Neural crest cell (in vitro differentiated cells): ENCODE measurements around the gene CTNS. TPM values are rescaled to one million over a fixed set of nuclear protein-coding genes. Genes with fewer than 3 reads are reported as not detected.

ENCODE experiments used
- DNase-seq: peaks from one replicate; pipeline ENCODE4 v3.0.0; 2021; ENCODE audit warnings: low read depth, mixed read lengths, low spot score
- H3K27ac Mint-ChIP-seq: one replicate; pipeline ENCODE4 v1.8.0; 2021; ENCODE audit warnings: mild to moderate bottlenecking, mixed read lengths; ENCODE audit not compliant: unreplicated experiment
- H3K27me3 Mint-ChIP-seq: 2 replicates; pipeline ENCODE4 v1.8.0; 2021; ENCODE audit warnings: low read depth, mild to moderate bottlenecking, mixed read lengths
- H3K36me3 Mint-ChIP-seq: 2 replicates; pipeline ENCODE4 v1.8.0; 2021; ENCODE audit warnings: low read depth, mild to moderate bottlenecking, mixed read lengths
- H3K4me1 Mint-ChIP-seq: 2 replicates; pipeline ENCODE4 v1.8.0; 2021; ENCODE audit warnings: mixed read lengths
- H3K4me3 Mint-ChIP-seq: one replicate; pipeline ENCODE4 v1.8.0; 2021; ENCODE audit warnings: mild to moderate bottlenecking, mixed read lengths
- H3K9me3 Mint-ChIP-seq: 2 replicates; pipeline ENCODE4 v1.8.0; 2021; ENCODE audit warnings: mixed read lengths
- total RNA-seq: library from RNA; stranded (reverse); gene quantifications from 2 replicates; pipeline ENCODE4 v1.2.1, GENCODE V29; 2021
- TF ChIP-seq, protein P1 (sequence below): fragments of 200-600 bp; sonication (generic); conservative IDR thresholded peaks from 2 replicates; pipeline ENCODE4 v1.5.0; 2021; ENCODE audit warnings: antibody characterized with exemption, mild to moderate bottlenecking

The CTNS gene
- total RNA-seq, 1 donor from 2014 or later: 17.4 TPM

DNA sequence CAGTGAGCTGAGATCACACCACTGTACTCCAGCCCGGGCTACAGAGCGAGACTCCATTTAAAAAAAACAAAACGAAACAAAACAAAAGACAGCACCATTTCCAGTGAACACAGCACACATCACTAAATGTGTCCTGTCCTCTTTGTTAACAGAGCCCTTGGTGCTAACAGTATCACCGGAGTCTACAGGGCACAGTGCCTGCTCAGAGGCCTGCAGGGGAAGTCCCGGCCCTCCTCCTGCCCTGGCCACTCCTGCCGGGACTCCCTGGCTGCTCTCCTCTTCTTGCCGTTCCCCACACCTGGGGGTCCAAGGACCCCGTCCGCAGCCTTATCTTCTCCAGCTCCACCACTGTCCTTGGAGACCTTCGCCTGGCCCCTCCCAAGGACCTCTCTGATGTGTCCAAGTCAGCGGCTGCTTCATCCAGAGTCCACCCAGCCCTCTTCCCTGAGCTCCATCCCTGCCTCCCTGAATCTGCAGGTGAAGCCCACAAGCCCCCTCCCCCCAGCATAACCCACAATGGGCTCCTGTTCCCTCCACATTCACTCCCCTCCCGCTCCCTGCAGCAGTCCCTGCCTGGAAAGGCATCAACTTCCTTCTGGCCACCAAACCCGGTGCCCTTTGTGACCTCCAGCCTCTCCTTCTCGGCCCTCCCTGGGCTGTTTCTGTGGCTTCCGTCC, 35.9 kb upstream of the CTNS start:
- Mint-ChIP-seq H3K9me3 (no peaks in the 10 kb centered on the region), H3K4me1 (no peaks in the 10 kb centered on the region), H3K27me3 (no peaks in the 10 kb centered on the region), H3K36me3 (peaks cover 8% of the 10 kb centered on the region), H3K27ac (no peak overlapping the region), H3K4me3 (no peak overlapping the region)
- TF ChIP-seq, protein P1, sequence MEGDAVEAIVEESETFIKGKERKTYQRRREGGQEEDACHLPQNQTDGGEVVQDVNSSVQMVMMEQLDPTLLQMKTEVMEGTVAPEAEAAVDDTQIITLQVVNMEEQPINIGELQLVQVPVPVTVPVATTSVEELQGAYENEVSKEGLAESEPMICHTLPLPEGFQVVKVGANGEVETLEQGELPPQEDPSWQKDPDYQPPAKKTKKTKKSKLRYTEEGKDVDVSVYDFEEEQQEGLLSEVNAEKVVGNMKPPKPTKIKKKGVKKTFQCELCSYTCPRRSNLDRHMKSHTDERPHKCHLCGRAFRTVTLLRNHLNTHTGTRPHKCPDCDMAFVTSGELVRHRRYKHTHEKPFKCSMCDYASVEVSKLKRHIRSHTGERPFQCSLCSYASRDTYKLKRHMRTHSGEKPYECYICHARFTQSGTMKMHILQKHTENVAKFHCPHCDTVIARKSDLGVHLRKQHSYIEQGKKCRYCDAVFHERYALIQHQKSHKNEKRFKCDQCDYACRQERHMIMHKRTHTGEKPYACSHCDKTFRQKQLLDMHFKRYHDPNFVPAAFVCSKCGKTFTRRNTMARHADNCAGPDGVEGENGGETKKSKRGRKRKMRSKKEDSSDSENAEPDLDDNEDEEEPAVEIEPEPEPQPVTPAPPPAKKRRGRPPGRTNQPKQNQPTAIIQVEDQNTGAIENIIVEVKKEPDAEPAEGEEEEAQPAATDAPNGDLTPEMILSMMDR: no peak
- no peak for DNase-seq

DNA sequence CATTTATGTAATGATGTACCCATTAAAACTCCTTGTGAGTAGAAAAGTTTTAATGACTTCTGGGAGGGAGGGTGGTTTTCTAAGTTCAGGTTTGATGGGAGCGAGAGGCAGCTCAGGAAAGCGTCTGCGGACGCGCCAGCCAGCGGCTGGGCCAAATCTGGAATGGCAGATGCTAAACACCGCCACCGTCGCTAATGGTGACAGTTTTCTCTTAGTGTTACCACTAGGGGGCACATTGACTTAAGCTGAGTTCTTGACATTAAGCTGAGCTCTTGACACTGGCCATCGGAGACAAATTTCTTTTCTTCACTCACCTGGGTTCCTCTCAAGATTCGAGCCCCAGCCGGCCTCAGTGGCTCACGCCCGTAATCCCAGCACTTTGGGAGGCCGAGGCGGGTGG, 34.1 kb upstream of the CTNS start:
- DNase-seq: no peak
- TF ChIP-seq, protein P1: peak; percentile 56
- H3K9me3 Mint-ChIP-seq: no peaks in the 10 kb centered on the region

DNA sequence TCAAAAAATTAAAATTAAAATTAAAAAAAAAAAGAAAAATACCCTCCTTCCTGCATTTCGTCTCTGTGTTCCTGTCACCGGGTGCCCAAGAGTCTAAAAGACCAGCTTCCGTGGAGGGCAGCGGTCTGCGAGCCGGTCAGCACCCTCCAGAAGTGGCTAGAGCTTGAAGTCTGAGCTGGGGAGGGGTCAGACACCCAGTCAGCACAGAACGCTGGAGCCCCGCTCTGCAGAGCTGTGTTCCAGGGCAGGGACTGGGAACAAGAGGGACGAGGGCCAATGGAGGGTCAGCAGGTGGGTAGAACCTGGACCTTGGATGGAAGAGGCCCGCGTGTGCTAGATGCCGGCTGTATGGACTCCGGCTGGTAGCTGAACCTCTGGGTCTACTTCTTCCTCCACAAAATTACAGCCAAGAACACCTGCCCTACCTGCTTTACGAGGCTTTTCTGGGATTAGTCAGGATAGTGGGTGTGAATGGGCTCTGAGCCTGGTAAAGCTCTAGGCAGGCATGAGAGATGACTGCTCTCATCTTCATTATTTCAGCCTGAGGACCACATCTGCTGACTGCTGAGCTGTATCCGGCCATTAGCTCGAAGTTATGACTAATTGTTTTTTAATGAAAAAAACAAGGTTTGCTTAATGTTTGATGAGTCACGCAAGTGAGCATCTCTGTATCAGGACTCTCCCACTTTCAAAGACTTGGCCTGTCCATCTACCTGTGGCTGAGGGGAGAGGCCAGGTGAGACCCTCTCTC, 33.3 kb upstream of the CTNS start:
- Mint-ChIP-seq H3K36me3 (peaks cover 10% of the 10 kb centered on the region), H3K27me3 (no peaks in the 10 kb centered on the region), H3K27ac (no peak overlapping the region), H3K4me3 (no peak overlapping the region), H3K9me3 (no peaks in the 10 kb centered on the region), H3K4me1 (no peaks in the 10 kb centered on the region)
- TF ChIP-seq, protein P1: no peak
- no peak for DNase-seq

More for the DNA sequence above, 34.1 kb upstream of the CTNS start:
- no peaks in the 10 kb centered on the region for H3K27me3 Mint-ChIP-seq
- H3K36me3 Mint-ChIP-seq: peaks cover 8% of the 10 kb centered on the region
- H3K27ac Mint-ChIP-seq: no peak overlapping the region
- no peaks in the 10 kb centered on the region for H3K4me1 Mint-ChIP-seq
- no peak overlapping the region for H3K4me3 Mint-ChIP-seq

DNA sequence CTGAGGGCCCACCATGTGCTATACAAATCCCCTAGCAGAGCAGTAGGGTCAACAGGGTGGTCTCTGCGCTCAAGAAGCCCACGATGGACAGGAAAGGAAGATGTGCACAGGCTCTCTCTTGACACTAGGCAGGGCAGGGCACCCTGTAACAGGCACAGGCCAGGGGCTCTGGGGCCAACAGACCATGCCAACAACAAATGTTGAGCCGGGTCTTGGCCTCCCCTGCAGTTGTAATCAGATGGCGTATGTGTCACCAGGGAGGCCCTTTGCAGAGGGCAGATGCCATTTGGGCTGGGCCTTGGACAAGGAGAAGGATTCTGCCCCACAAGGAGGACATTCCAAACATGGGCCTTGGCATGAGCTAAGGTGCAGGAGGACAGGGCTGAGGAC, 32.7 kb upstream of the CTNS start:
- peaks cover 13% of the 10 kb centered on the region for H3K36me3 Mint-ChIP-seq
- no peaks in the 10 kb centered on the region for H3K27me3 Mint-ChIP-seq
- no peaks in the 10 kb centered on the region for H3K9me3 Mint-ChIP-seq
- H3K4me3 Mint-ChIP-seq: no peak overlapping the region
- H3K4me1 Mint-ChIP-seq: no peaks in the 10 kb centered on the region
- no peak for DNase-seq
- no peak overlapping the region for H3K27ac Mint-ChIP-seq
- TF ChIP-seq, protein P1: no peak

DNA sequence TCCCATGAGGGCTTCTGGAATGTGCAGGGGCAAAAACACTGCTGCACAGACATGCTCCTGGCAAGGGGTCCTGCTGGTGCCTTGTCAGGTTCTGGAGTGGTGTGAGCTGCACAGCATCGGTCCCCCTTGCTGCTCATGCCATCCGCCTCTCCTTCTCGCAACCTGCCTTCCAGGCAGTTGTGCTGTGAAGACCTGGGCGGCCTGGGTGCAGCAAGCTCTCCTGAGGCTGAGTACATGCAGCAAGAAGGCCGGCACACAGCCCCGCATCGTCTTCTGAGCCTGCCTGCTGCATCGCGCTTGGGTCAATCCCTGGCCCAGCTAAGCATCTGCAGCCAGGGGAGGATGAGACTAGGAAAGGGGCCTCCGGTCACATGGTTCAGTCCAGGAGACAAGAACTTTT, 26.9 kb upstream of the CTNS start:
- peaks cover 12% of the 10 kb centered on the region for H3K36me3 Mint-ChIP-seq
- H3K4me3 Mint-ChIP-seq: no peak overlapping the region
- no peaks in the 10 kb centered on the region for H3K4me1 Mint-ChIP-seq

More for the DNA sequence above, 26.9 kb upstream of the CTNS start:
- Mint-ChIP-seq H3K27ac (no peak overlapping the region), H3K9me3 (no peaks in the 10 kb centered on the region), H3K27me3 (no peaks in the 10 kb centered on the region)
- no peak for DNase-seq
- TF ChIP-seq, protein P1: no peak
